HG03558 (cell line): Measurements from ENCODE around the gene MTARC2.

Source experiments
- ATAC-seq: cut with Tn5 transposase; IDR thresholded peaks from one replicate; pipeline ENCODE4 v1.9.1; 2021; ENCODE audit warnings: moderate number of reproducible peaks; ENCODE audit not compliant: unreplicated experiment; ENCODE audit errors: extremely low read depth

Gene MTARC2

GRCh38 chr1:220797044-220797443 lies 48.9 kb downstream of the MTARC2 start:
- ATAC-seq, result no peak

GRCh38 chr1:220797553-220797952 lies 49.4 kb downstream of the MTARC2 start:
- ATAC-seq, result no peak

- ATAC-seq, result no peak
These were observed 50.2 kb downstream of the MTARC2 start for GRCh38 chr1:220798338-220798737.

- no peak for ATAC-seq
These were observed 52.1 kb downstream of the MTARC2 start for GRCh38 chr1:220800262-220800661.

- no peak for ATAC-seq
These were observed 55.5 kb downstream of the MTARC2 start for GRCh38 chr1:220803401-220804201.

GRCh38 chr1:220804202-220804586 lies 56.1 kb downstream of the MTARC2 start:
- ATAC-seq, result no peak

- ATAC-seq, result no peak
These were observed 58.3 kb downstream of the MTARC2 start for GRCh38 chr1:220806408-220806807.

GRCh38 chr1:220807726-220808125 lies 59.6 kb downstream of the MTARC2 start:
- no peak for ATAC-seq

- ATAC-seq, result no peak
These were observed 60.4 kb downstream of the MTARC2 start for GRCh38 chr1:220808345-220809186.

- ATAC-seq, result no peak
These were observed 61.0 kb downstream of the MTARC2 start for GRCh38 chr1:220809187-220809550.

GRCh38 chr1:220809704-220810103 lies 61.6 kb downstream of the MTARC2 start:
- no peak for ATAC-seq

GRCh38 chr1:220810179-220810653 lies 62.1 kb downstream of the MTARC2 start:
- ATAC-seq, result peak; percentile 90

GRCh38 chr1:220810963-220811362 lies 62.8 kb downstream of the MTARC2 start:
- no peak for ATAC-seq

- ATAC-seq, result no peak
These were observed 63.6 kb downstream of the MTARC2 start for GRCh38 chr1:220811695-220812094.

- no peak for ATAC-seq
These were observed 64.2 kb downstream of the MTARC2 start for GRCh38 chr1:220812308-220812707.

GRCh38 chr1:220813013-220813412 lies 64.9 kb downstream of the MTARC2 start:
- no peak for ATAC-seq

- ATAC-seq, result no peak
These were observed 67.3 kb downstream of the MTARC2 start for GRCh38 chr1:220815409-220815808.

GRCh38 chr1:220817907-220818306 lies 69.8 kb downstream of the MTARC2 start:
- ATAC-seq, result no peak

GRCh38 chr1:220818421-220819173 lies 70.5 kb downstream of the MTARC2 start:
- no peak for ATAC-seq

- no peak for ATAC-seq
These were observed 71.4 kb downstream of the MTARC2 start for GRCh38 chr1:220819467-220820026.
